ENCODE data around the gene NGEF. TPM values are rescaled to one million over a fixed set of nuclear protein-coding genes. Genes with fewer than 3 reads are reported as not detected.

The NGEF gene
- total RNA-seq (ENCODE audit: low replicate concordance): 1.1 and 17.4 TPM in 2 replicates

- no peak for DNase-seq (ENCODE audit: low read depth)
- no peak for TF ChIP-seq CTCF (IDR thresholded peaks at IDR 0.05; ENCODE audit: insufficient read depth, low read length)
- H3K4me3 ChIP-seq (ENCODE audit: low read depth, low read length): no peak within 1 kb of the TSS
Measured at GRCh38 chr2:233013027-233013461, at the start of gene NGEF. Gene NGEF, minus strand, starts transcription at chr2:233013256. Its CDS starts 38,366 bp downstream, at chr2:232974890.

GRCh38 chr2:233062451-233062850 lies 49.4 kb upstream of the NGEF start:
- no peak for TF ChIP-seq CTCF (IDR thresholded peaks at IDR 0.05; ENCODE audit: insufficient read depth, low read length)
- no peak for DNase-seq (ENCODE audit: low read depth)
- H3K4me3 ChIP-seq (ENCODE audit: low read depth, low read length): no peak overlapping the region

GRCh38 chr2:233061591-233062450 lies 48.8 kb upstream of the NGEF start:
- no peak overlapping the region for H3K4me3 ChIP-seq (ENCODE audit: low read depth, low read length)
- no peak for DNase-seq (ENCODE audit: low read depth)
- peak; percentile 27 for TF ChIP-seq CTCF (IDR thresholded peaks at IDR 0.05; ENCODE audit: insufficient read depth, low read length)

GRCh38 chr2:233060980-233061590 lies 48.0 kb upstream of the NGEF start:
- no peak for DNase-seq (ENCODE audit: low read depth)
- H3K4me3 ChIP-seq (ENCODE audit: low read depth, low read length): no peak overlapping the region
- TF ChIP-seq CTCF (IDR thresholded peaks at IDR 0.05; ENCODE audit: insufficient read depth, low read length): no peak

- no peak overlapping the region for H3K4me3 ChIP-seq (ENCODE audit: low read depth, low read length)
- no peak for TF ChIP-seq CTCF (IDR thresholded peaks at IDR 0.05; ENCODE audit: insufficient read depth, low read length)
- DNase-seq (ENCODE audit: low read depth): no peak
Measured at GRCh38 chr2:233060501-233060979, 47.5 kb upstream of the NGEF start.

GRCh38 chr2:233059797-233060500 lies 46.9 kb upstream of the NGEF start, which contains the start of gene INPP5D:
Gene INPP5D, plus strand, starts transcription at chr2:233060342. Its CDS starts 137 bp downstream, at chr2:233060479.
- no peak for DNase-seq (ENCODE audit: low read depth)
- no peak within 1 kb of the TSS for H3K4me3 ChIP-seq (ENCODE audit: low read depth, low read length)
- no peak for TF ChIP-seq CTCF (IDR thresholded peaks at IDR 0.05; ENCODE audit: insufficient read depth, low read length)
